Mononuclear cell (primary cell): Measurements from ENCODE around the gene MYO1A. TPM values are rescaled to one million over a fixed set of nuclear protein-coding genes. Genes with fewer than 3 reads are reported as not detected.
"Not testable (repeated sequence)": the region's sequence is repeated elsewhere in the genome, so short reads cannot be mapped to it uniquely, and the experiment has no call there.

ENCODE experiments used
- H3K27me3 ChIP-seq: 2 replicates; pipeline ENCODE4 v1.6.0; 2011; ENCODE audit warnings: low read length, control low read depth; ENCODE audit not compliant: insufficient read depth
- H3K4me1 ChIP-seq: 2 replicates; pipeline ENCODE4 v1.5.1; 2011; ENCODE audit warnings: mild to moderate bottlenecking, low read length, control low read depth; ENCODE audit not compliant: insufficient read depth
- H3K4me3 ChIP-seq: 2 replicates; pipeline ENCODE4 v1.5.1; 2011; ENCODE audit warnings: mild to moderate bottlenecking, low read length, moderate library complexity
- H3K9me3 ChIP-seq: 2 replicates; pipeline ENCODE4 v1.5.1; 2011; ENCODE audit warnings: low read depth, mild to moderate bottlenecking, control low read depth, low read length
- total RNA-seq: library from RNA; depleted of rRNA; stranded (reverse); fragments of >200 nt; gene quantifications from one replicate; pipeline ENCODE4 v1.2.3, GENCODE V29; 2012

MYO1A gene
- total RNA-seq, 1 donor, result 0.31 TPM

DNA sequence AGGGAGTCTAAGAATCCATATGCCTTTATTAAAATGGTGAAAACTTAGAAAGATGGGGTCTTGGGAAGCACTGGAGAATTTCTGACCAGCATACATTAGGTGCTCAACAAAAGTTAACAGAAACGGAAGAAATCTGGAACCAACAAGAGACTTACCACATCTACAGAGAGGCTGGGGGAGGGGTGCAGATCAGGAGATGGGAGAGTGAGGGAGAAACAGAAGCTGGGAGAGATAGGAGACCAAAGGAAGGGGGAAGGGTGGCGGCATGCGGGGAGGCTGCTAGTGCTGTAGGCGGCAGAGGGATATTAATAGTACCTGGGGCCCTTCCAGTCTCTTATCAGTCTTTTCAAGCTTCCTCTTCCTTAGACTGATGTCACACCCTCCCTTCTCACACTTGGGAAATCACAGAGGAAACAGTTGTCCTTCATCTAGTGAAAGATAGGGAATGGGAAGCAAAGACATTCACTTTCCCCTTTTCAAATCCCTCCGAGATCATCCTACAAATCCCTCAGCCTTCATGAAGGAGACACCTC, 61.7 kb downstream of the MYO1A start:
- Histone ChIP-seq H3K4me3 (no peak overlapping the region), H3K9me3 (no peaks in the 10 kb centered on the region), H3K27me3 (no peaks in the 10 kb centered on the region), H3K4me1 (peaks cover 31% of the 10 kb centered on the region)

DNA sequence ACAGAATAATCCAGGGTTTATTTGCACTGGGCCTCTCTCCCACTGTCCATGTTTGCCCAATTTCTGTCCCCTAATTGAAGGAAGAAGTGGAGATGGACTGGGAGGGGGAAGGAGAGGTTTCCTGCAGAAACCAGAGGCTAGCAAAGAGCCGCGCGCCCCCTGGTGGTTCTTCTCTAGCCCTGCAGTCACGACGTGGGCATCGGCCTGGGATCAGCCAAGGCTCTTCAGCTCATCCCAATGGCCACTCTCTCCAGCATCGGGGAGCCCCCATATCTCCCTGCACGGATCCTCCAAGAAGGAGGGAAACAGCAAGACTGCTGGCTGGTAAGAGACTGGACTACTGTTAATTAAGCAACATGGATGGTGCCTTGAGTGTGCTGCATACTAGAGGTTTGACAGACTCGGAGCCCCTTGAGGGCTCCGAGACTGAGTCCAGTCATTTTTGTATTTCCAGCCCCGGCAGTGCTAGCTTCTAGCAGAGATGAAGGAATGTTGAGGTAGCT, 62.3 kb downstream of the MYO1A start:
- Histone ChIP-seq H3K27me3 (no peaks in the 10 kb centered on the region), H3K9me3 (no peaks in the 10 kb centered on the region), H3K4me3 (no peak overlapping the region), H3K4me1 (peaks cover 31% of the 10 kb centered on the region)

DNA sequence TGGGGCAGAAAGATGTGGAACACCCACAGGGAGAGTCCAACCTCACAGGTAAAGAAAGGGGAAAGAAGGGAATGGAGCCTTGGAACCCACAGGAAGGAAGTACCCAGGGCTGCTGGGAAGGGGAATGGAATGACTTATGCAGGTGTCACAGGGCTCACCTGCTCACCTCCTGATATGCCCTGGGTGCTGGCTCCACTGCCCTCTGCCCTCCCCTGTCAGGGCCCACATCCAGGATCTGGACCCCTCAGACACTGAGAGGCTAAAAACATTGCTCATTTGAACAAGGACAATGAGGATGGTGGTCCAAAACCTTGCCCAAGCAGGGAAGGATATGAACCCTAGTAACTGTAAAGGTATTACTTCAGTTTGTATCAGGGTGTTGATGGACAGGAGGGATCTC, 62.9 kb downstream of the MYO1A start:
- H3K4me1 ChIP-seq, result peaks cover 31% of the 10 kb centered on the region
- no peak overlapping the region for H3K4me3 ChIP-seq
- H3K27me3 ChIP-seq, result no peaks in the 10 kb centered on the region
- H3K9me3 ChIP-seq, result no peaks in the 10 kb centered on the region

DNA sequence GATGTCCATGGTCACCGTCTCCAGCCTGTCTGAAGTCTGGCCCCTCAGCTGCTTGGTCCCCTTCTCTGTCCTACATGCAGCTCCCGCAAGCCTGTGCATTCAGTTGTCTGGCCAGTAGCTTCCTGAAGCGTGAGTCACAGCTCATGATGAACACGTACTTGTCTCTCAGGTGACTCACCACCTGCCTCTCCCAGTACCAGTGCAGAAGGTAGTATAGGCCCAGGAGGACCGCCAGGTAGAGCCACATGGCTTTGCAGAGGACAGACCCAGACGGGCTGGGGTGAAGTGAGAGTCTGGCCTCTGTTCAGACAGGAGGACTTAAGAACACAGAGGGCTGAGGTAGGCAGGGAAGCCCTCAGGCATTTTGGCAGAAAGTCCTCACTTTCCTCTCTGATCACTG, 64.2 kb downstream of the MYO1A start:
- not testable (repeated sequence) for H3K9me3 ChIP-seq, H3K27me3 ChIP-seq, H3K4me3 ChIP-seq
- peaks cover 18% of the 10 kb centered on the region for H3K4me1 ChIP-seq

DNA sequence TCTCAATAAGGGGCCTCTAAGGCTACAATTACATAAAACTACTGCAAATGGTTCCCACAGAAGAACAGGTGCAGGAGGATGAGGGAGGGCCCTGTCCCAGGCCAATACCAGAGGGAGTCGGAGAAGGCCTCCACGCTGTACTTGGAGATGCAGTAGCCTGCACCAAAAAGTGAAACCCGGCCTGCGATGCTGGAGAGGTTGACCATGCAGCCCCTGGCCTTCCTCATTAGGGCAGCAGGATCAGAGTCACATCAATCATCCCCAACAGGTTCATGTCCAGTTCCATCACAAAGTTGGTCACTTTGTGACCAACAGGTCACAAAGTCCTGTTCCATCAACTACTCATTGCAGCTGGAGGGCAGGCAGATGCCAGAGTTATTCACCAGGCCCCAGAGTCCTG, 66.5 kb downstream of the MYO1A start:
- H3K4me3 ChIP-seq, result no peak overlapping the region
- no peaks in the 10 kb centered on the region for H3K9me3 ChIP-seq
- H3K27me3 ChIP-seq, result no peaks in the 10 kb centered on the region
- peaks cover 13% of the 10 kb centered on the region for H3K4me1 ChIP-seq

DNA sequence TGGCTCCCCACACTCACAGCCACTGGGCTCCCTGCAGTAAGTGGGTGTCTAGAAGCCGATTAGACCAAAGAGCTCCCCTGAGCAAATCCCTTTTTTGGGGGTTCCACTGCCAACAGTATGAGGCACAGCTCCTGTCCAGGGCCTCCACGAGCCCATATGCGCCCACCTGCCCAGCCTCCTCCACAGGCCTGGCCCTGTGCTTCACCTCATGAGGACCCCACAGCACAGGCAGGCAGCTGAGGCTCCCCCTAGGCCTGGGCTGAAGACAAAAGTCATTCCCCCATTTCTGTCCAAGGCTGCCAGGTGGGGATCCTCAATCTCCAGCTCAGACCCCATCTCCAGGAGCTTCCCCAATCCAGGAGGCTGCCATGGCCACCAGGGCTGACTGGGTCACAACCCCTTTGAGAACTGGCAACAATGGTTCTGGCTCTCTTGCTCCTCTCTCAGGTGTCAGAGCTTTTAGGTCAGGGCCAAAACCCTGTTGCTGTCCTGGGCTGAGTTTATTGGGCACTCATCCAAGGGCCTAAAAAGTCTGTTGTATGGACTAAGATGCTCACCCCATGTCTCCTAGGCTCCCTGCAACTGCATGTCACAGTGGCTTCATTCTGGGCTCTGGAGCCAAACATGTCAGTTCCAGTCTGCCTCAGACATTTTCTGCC, 67.2 kb downstream of the MYO1A start:
- not testable (repeated sequence) for H3K27me3 ChIP-seq, H3K9me3 ChIP-seq, H3K4me3 ChIP-seq, H3K4me1 ChIP-seq

DNA sequence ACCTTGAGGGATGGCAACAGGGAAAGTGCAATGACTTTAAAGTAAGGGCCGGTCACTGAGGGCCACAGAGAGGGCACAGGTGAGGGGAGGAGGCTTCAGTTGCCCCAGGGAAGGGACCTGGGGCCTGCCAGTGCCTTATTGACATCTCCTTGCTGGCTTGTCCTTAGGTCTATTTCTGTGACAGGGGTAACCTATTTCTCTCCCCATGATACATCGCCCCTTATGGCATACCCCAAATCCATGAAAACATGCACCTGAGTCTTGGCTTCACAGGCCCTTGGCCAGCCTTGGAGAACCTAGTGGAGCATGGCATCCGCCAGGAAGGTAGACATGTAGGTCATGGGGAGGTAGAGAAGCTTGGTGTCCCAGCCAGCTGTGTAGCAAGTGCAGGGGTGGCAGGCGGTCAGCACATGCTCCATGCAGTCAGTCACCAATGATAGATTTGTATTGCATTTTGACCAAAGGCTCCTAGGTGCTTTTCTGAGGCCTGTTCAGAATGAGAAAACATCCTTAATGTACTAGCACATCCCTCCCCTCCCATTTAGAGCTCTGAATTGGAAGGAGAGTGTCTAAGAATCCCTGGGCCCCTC, 68.9 kb downstream of the MYO1A start:
- no peak overlapping the region for H3K4me3 ChIP-seq
- H3K4me1 ChIP-seq, result no peaks in the 10 kb centered on the region
- no peaks in the 10 kb centered on the region for H3K9me3 ChIP-seq
- no peaks in the 10 kb centered on the region for H3K27me3 ChIP-seq

DNA sequence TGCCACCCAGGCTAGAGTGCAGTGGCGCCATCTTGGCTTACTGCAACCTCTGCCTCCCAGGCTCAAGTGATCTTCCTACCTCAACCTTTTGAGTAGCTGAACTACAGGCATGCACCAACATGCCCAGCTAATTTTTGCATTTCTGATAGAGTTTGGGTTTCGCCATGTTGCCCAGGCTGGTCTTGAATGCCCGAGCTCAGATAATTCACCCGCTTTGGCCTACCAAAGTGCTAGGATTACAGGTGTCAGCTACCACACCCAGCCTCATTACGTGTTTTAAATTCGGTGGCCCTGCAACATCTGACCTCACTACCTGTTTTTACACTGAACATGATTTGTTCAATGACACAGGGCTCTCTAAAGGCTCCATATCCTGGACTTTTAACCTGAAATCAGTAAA, 69.7 kb downstream of the MYO1A start:
- no peak overlapping the region for H3K4me3 ChIP-seq
- H3K4me1 ChIP-seq, result no peaks in the 10 kb centered on the region
- H3K27me3 ChIP-seq, result no peaks in the 10 kb centered on the region
- H3K9me3 ChIP-seq, result no peaks in the 10 kb centered on the region

DNA sequence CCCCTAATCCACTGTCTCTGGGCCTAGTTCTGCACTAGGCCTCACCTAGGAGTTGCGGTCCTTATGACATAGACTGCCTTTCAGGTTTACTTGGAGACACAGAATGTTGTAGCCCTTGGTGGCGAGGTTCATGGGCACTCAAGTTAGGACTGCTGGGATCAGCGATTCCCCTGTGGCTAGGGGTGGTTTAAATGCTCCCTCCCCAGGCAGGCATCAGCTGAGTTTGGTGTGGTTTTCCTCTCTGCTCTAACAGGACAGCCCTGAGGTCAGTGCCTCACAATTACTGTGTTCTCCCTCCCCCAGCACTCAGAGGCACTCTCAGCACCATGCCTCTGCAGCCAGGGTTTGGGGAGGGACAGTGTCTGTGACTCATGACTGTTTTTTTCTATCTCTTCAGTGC, 70.3 kb downstream of the MYO1A start:
- H3K27me3 ChIP-seq, result no peaks in the 10 kb centered on the region
- no peaks in the 10 kb centered on the region for H3K9me3 ChIP-seq
- H3K4me1 ChIP-seq, result no peaks in the 10 kb centered on the region

More for the DNA sequence above, 70.3 kb downstream of the MYO1A start:
- no peak overlapping the region for H3K4me3 ChIP-seq

Other genes with a start within 250 kb of the MYO1A start
- gene SDR9C7, start 115.7 kb downstream of the MYO1A start, total RNA-seq, result not detected
- 0.42 TPM for gene RDH16, start 92.5 kb downstream of the MYO1A start, total RNA-seq
- gene ZBTB39, start 43.6 kb downstream of the MYO1A start, total RNA-seq, result 12.8 TPM
- gene TAC3, start 33.6 kb downstream of the MYO1A start, total RNA-seq, result not detected
- 6.6 TPM for gene NEMP1, start 28.7 kb upstream of the MYO1A start, total RNA-seq
- 16.3 TPM for gene NAB2, start 39.0 kb upstream of the MYO1A start, total RNA-seq
- 68.1 TPM for gene STAT6, start 61.2 kb upstream of the MYO1A start, total RNA-seq
- gene LRP1, start 78.4 kb upstream of the MYO1A start, total RNA-seq, result 56.0 TPM
- gene LRP1-AS, start 97.5 kb upstream of the MYO1A start, total RNA-seq, result not detected
- not detected for gene NXPH4, start 166.7 kb upstream of the MYO1A start, total RNA-seq
- 50.6 TPM for gene SHMT2, start 179.6 kb upstream of the MYO1A start, total RNA-seq
- gene STAC3, start 201.1 kb upstream of the MYO1A start, total RNA-seq, result 3.1 TPM